ENCODE data around the gene SELENOK. TPM values are rescaled to one million over a fixed set of nuclear protein-coding genes. Genes with fewer than 3 reads are reported as not detected.
A peak's percentile ranks its signal among the peaks of the same experiment; 100 is the strongest.

SELENOK gene
- total RNA-seq (10 to 100 TPM; 28.4 to 52.1 (median 35.9) TPM), polyA plus RNA-seq (10 to 100 TPM; 53.2 to 84.0 (median 53.4) TPM)
- long read RNA-seq, donor 1, transcript SELENOK-204 (5 exons, 1,633 nt), result major isoform, 67 of 68 reads
- long read RNA-seq, donor 1, partial matches to known transcripts, result 0 of 68 reads
- long read RNA-seq, donor 1, other reads (novel, unspliced or antisense), result 0 of 68 reads
- long read RNA-seq, donor 2, transcript SELENOK-204 (5 exons, 1,633 nt), result major isoform, 38 of 46 reads
- long read RNA-seq, donor 2, partial matches to known transcripts, result 6 of 46 reads
- long read RNA-seq, donor 2, other reads (novel, unspliced or antisense), result 0 of 46 reads

GRCh38 chr3:53891497-53892285, at the start of gene SELENOK:
TSS of gene SELENOK (minus strand) at chr3:53891859.
- intact Hi-C loops (cut with DNase I; ENCODE audit: low total_unique reads), result no loop called here
- peak in 2 of 3 donors; percentile 86 to 94 for TF ChIP-seq POLR2A (IDR thresholded peaks at IDR 0.05)
- peak; percentile 99 to 100 (median 99) for TF ChIP-seq POLR2AphosphoS5 (IDR thresholded peaks at IDR 0.05)
- TF ChIP-seq CTCF (IDR thresholded peaks at IDR 0.05 in 8 of 11, conservative IDR thresholded peaks at IDR 0.05 in 3 of 11), result peak in 2 of 11 experiments; percentile 24 to 35
- WGBS, 5 donors, result 0 to 1% (median 0%) methylated on average over 54 to 73 of the region's 73 CpGs
- Histone ChIP-seq H3K9me3 (no peaks in the 10 kb centered on the region), H3K4me1 (peaks cover 18 to 53% (median 37%) of the 10 kb centered on the region in 6 donors), H3K27me3 (replicated peaks in 1 of 7) (peaks cover 0 to 2% (median 0%) of the 10 kb centered on the region in 7 donors), H3K36me3 (peaks cover 0 to 19% (median 9%) of the 10 kb centered on the region in 6 donors), H3K4me3 (peak within 1 kb of the TSS; percentile 64 to 93 (median 80)), H3K27ac (peak within 1 kb of the TSS; percentile 95 to 98 (median 97))
- DNase-seq, result peak; percentile 99

GRCh38 chr3:53941184-53941583, 49.5 kb upstream of the SELENOK start:
- 63 to 85% (median 79%) methylated on average over 6 of the region's 6 CpGs for WGBS, 5 donors
- Histone ChIP-seq H3K27ac (peak overlapping the region in 1 of 8 donors; percentile 15), H3K27me3 (replicated peaks in 1 of 7) (peaks cover 0 to 41% (median 4%) of the 10 kb centered on the region in 7 donors), H3K4me1 (peaks cover 0 to 11% (median 0%) of the 10 kb centered on the region in 6 donors), H3K36me3 (no peaks in the 10 kb centered on the region), H3K4me3 (no peak overlapping the region), H3K9me3 (peaks cover 0 to 21% (median 15%) of the 10 kb centered on the region in 8 donors)
- no peak for DNase-seq
- TF ChIP-seq CTCF (IDR thresholded peaks at IDR 0.05 in 8 of 11, conservative IDR thresholded peaks at IDR 0.05 in 3 of 11), result no peak
- TF ChIP-seq POLR2A (IDR thresholded peaks at IDR 0.05), result no peak
- TF ChIP-seq POLR2AphosphoS5 (IDR thresholded peaks at IDR 0.05), result no peak
- intact Hi-C loops (cut with DNase I; ENCODE audit: low total_unique reads), result no loop called here

GRCh38 chr3:53940623-53941022, 49.0 kb upstream of the SELENOK start:
- DNase-seq, result no peak
- TF ChIP-seq POLR2AphosphoS5 (IDR thresholded peaks at IDR 0.05) (no peak), CTCF (IDR thresholded peaks at IDR 0.05 in 8 of 11, conservative IDR thresholded peaks at IDR 0.05 in 3 of 11) (no peak), POLR2A (IDR thresholded peaks at IDR 0.05) (no peak)
- Histone ChIP-seq H3K9me3 (peaks cover 0 to 21% (median 13%) of the 10 kb centered on the region in 8 donors), H3K4me1 (peaks cover 0 to 11% (median 0%) of the 10 kb centered on the region in 6 donors), H3K36me3 (no peaks in the 10 kb centered on the region), H3K27ac (no peak overlapping the region), H3K4me3 (no peak overlapping the region), H3K27me3 (replicated peaks in 1 of 7) (peaks cover 0 to 41% (median 4%) of the 10 kb centered on the region in 7 donors)
- WGBS, 5 donors, result 39 to 51% (median 42%) methylated on average over 1 of the region's 1 CpG
- intact Hi-C loops (cut with DNase I; ENCODE audit: low total_unique reads), result no loop called here
